ENCODE data around the gene WNT10A.

GRCh38 chr2:218883491-218884490 lies 3.1 kb downstream of the WNT10A start:
- TF ChIP-seq CTCF (IDR thresholded peaks at IDR 0.05) = no peak
- no peak for TF ChIP-seq ZFX (IDR thresholded peaks at IDR 0.05; ENCODE audit: borderline replicate concordance)

All from 22Rv1 (cell line).